Measurements from ENCODE around the gene ANO4.
"Not testable (repeated sequence)": the region's sequence is repeated elsewhere in the genome, so short reads cannot be mapped to it uniquely, and the experiment has no call there.

The ANO4 gene

DNA sequence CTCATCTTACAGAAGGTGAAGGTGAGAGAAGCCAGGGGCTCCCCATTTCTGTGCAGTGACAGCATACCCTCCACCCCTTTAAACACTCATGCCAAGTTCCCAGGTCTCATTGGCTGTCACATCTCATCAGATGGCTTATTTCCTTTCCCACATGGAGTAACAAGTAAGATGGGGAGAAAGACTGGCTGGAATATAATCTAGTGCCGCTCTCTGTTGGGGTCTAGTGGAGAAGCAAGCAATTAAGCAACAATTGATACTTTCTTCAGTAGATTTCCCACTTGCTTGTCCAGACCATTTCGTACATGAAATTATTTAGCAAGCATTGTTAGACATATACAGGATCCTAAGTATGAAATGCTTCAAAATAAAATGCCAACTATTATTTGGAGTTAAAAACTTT lies 323.3 kb downstream of the ANO4 start:
- Histone ChIP-seq H3K27ac (no peak overlapping the region), H3K4me3 (IDR thresholded peaks at IDR 0.05; ENCODE audit: insufficient read depth, low read depth, low read length) (no peak overlapping the region), H3K27me3 (ENCODE audit: insufficient read depth, low read depth) (no peaks in the 10 kb centered on the region), H3K4me2 (no peak overlapping the region), H4K20me1 (ENCODE audit: insufficient read depth) (no peaks in the 10 kb centered on the region), H3K9ac (no peak overlapping the region), H3K36me3 (ENCODE audit: insufficient read depth) (no peaks in the 10 kb centered on the region), H3K4me1 (ENCODE audit: low read depth, poor library complexity, severe bottlenecking) (no peaks in the 10 kb centered on the region), H2AFZ (ENCODE audit: low read depth) (no peak overlapping the region), H3K79me2 (ENCODE audit: insufficient read depth, low read depth) (no peaks in the 10 kb centered on the region)
- TF ChIP-seq, protein P1, sequence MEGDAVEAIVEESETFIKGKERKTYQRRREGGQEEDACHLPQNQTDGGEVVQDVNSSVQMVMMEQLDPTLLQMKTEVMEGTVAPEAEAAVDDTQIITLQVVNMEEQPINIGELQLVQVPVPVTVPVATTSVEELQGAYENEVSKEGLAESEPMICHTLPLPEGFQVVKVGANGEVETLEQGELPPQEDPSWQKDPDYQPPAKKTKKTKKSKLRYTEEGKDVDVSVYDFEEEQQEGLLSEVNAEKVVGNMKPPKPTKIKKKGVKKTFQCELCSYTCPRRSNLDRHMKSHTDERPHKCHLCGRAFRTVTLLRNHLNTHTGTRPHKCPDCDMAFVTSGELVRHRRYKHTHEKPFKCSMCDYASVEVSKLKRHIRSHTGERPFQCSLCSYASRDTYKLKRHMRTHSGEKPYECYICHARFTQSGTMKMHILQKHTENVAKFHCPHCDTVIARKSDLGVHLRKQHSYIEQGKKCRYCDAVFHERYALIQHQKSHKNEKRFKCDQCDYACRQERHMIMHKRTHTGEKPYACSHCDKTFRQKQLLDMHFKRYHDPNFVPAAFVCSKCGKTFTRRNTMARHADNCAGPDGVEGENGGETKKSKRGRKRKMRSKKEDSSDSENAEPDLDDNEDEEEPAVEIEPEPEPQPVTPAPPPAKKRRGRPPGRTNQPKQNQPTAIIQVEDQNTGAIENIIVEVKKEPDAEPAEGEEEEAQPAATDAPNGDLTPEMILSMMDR (conservative IDR thresholded peaks at IDR 0.05; ENCODE audit: low read depth, low read length) = no peak

DNA sequence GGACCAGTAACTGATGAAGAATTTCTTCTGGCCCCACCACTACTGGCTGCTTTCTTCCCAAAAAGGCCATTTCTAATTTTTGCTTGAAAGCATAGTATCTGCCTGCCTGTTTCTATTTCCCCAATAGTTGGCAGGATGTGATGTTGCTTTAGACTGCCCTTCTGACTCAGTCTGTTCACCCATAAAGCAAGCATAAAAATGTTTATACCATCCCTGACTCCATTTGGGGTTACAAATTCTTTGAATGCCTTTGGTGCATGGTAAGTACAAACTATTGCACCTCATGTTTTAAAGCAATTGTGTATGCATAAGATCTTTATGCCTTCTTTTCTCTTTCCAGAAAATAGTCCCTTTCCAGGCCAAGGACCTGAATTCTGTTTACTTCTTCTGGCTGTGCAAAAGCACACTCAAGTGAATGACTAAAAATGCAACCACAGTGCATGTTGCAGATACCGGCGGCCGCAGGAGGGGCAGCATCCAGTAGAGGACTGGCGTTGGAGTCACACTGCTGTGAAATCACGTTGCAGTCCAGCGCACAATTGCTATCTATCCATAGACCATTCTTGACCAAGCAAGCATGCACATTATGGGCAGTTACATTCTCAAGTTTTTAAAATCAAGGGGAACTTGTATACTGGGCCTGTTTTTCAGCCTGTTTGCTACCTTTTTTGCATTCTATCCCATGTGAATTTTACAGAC lies 333.1 kb downstream of the ANO4 start:
- Histone ChIP-seq H4K20me1 (ENCODE audit: insufficient read depth) (no peaks in the 10 kb centered on the region), H3K36me3 (ENCODE audit: insufficient read depth) (no peaks in the 10 kb centered on the region), H3K79me2 (ENCODE audit: insufficient read depth, low read depth) (no peaks in the 10 kb centered on the region), H3K27me3 (ENCODE audit: insufficient read depth, low read depth) (no peaks in the 10 kb centered on the region), H3K4me2 (no peak overlapping the region), H3K27ac (no peak overlapping the region), H3K9ac (no peak overlapping the region), H2AFZ (ENCODE audit: low read depth) (no peak overlapping the region), H3K4me3 (IDR thresholded peaks at IDR 0.05; ENCODE audit: insufficient read depth, low read depth, low read length) (no peak overlapping the region), H3K4me1 (ENCODE audit: low read depth, poor library complexity, severe bottlenecking) (no peaks in the 10 kb centered on the region)
- TF ChIP-seq, protein P1 (conservative IDR thresholded peaks at IDR 0.05; ENCODE audit: low read depth, low read length) = no peak

DNA sequence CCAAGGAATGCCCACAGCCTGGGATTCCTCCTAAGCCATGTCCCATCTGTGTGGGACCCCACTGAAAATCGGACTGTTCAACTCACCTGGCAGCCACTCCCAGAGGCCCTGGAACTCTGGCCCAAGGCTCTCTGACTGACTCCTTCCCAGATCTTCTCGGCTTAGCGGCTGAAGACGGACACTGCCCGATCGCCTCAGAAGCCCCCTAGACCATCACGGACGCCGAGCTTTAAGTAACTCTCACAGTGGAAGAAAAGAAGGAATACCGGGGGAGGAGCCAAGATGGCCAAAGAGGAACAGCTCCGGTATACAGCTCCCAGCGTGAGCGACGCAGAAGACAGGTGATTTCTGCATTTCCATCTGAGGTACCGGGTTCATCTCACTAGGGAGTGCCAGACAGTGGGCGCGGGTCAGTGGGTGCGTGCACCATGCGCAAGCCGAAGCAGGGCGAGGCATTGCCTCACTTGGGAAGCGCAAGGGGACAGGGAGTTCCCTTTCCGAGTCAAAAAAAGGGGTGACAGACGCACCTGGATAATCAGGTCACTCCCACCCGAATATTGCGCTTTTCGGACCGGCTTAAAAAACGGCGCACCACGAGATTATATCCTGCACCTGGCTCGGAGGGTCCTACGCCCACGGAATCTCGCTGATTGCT lies 351.3 kb downstream of the ANO4 start:
- H3K27ac ChIP-seq; H3K36me3 ChIP-seq (ENCODE audit: insufficient read depth); H3K4me1 ChIP-seq (ENCODE audit: low read depth, poor library complexity, severe bottlenecking); H3K4me3 ChIP-seq (IDR thresholded peaks at IDR 0.05; ENCODE audit: insufficient read depth, low read depth, low read length); H3K4me2 ChIP-seq; H3K9ac ChIP-seq; H2AFZ ChIP-seq (ENCODE audit: low read depth); H3K79me2 ChIP-seq (ENCODE audit: insufficient read depth, low read depth); H4K20me1 ChIP-seq (ENCODE audit: insufficient read depth); H3K27me3 ChIP-seq (ENCODE audit: insufficient read depth, low read depth): not testable (repeated sequence)

DNA sequence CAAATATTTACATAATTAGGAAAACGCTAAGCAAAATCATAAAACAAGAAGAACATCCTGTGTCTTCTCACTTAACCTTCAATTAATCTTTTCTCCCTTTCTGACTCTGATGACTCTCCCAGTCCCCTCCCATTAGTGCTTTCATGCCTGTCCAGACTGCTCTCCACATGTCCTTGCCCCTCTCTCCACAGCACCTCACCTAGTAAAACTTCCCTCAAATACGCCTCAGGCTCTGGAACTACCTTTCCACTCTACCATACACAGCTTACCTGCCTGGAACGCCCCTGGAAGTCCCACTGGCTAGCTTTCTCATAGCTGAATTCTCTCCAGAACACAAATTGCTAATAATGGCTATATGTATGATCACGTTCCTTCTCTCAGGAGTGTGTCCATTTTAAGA lies 370.7 kb downstream of the ANO4 start:
- Histone ChIP-seq H2AFZ (ENCODE audit: low read depth) (no peak overlapping the region), H3K36me3 (ENCODE audit: insufficient read depth) (no peaks in the 10 kb centered on the region), H4K20me1 (ENCODE audit: insufficient read depth) (no peaks in the 10 kb centered on the region), H3K27me3 (ENCODE audit: insufficient read depth, low read depth) (no peaks in the 10 kb centered on the region), H3K4me1 (ENCODE audit: low read depth, poor library complexity, severe bottlenecking) (no peaks in the 10 kb centered on the region), H3K27ac (no peak overlapping the region), H3K4me3 (IDR thresholded peaks at IDR 0.05; ENCODE audit: insufficient read depth, low read depth, low read length) (no peak overlapping the region), H3K9ac (no peak overlapping the region), H3K79me2 (ENCODE audit: insufficient read depth, low read depth) (no peaks in the 10 kb centered on the region), H3K4me2 (no peak overlapping the region)
- TF ChIP-seq, protein P1 (conservative IDR thresholded peaks at IDR 0.05; ENCODE audit: low read depth, low read length) = no peak

DNA sequence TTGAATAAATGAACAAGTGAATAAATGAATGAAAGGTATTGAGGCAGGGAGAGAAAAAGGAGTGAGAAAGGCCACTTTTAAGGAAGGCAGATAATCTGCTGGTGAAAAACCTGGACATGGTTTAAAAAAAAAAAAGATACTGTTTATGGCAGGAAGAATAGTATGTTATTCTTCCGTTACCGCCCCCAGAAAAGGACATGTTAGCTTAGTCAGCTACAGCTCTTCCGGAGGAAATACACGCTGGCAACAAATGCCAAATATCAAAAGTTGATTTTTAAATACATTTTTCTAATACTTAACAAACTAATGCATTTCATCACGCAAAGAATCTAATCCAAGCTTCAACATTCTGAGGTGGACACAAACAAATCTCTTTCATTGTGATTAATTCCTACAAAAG lies 372.3 kb downstream of the ANO4 start:
- H2AFZ ChIP-seq (ENCODE audit: low read depth) = no peak overlapping the region
- no peaks in the 10 kb centered on the region for H3K36me3 ChIP-seq (ENCODE audit: insufficient read depth)
- H3K27me3 ChIP-seq (ENCODE audit: insufficient read depth, low read depth) = no peaks in the 10 kb centered on the region
- no peaks in the 10 kb centered on the region for H4K20me1 ChIP-seq (ENCODE audit: insufficient read depth)
- H3K4me3 ChIP-seq (IDR thresholded peaks at IDR 0.05; ENCODE audit: insufficient read depth, low read depth, low read length) = no peak overlapping the region
- H3K79me2 ChIP-seq (ENCODE audit: insufficient read depth, low read depth) = no peaks in the 10 kb centered on the region
- H3K27ac ChIP-seq = no peak overlapping the region
- H3K9ac ChIP-seq = no peak overlapping the region
- H3K4me1 ChIP-seq (ENCODE audit: low read depth, poor library complexity, severe bottlenecking) = no peaks in the 10 kb centered on the region
- TF ChIP-seq, protein P1 (conservative IDR thresholded peaks at IDR 0.05; ENCODE audit: low read depth, low read length) = no peak
- no peak overlapping the region for H3K4me2 ChIP-seq
